PC-3 (cell line): ENCODE results near the gene ZNF286A.

Experiments used
- EZH2 ChIP-seq: fragments of 300-600 bp; sonication (generic); IDR thresholded peaks from one replicate; pipeline ENCODE4 v1.6.1; 2017; ENCODE audit warnings: antibody characterized with exemption, mild to moderate bottlenecking, low read length; ENCODE audit not compliant: unreplicated experiment
- TF ChIP-seq, protein P1 (sequence below): fragments of 300-600 bp; sonication (generic); conservative IDR thresholded peaks from 2 replicates; pipeline ENCODE4 v1.5.1; 2017; ENCODE audit warnings: antibody characterized with exemption, low read depth, mild to moderate bottlenecking, low read length

DNA sequence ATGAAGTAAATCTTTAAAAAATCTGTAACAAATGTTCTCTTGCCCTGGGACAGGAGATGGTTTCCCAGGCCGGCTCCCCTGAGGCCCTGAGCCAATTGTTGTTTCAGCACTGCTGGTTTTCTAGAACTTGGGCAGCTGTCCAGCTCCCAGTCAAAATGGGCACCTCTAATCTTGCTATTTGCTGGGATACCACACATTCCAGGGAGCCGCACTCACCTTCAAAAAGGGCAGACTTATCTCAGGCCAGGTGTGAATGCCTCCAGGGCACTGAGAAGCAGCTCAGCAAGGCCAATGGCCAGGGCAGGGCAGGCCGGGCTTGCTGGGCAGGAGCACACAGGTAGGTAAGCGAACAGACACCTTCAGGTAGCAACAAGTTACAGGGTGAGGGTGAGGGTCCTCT lies 39.9 kb upstream of the ZNF286A start:
- TF ChIP-seq, protein P1, sequence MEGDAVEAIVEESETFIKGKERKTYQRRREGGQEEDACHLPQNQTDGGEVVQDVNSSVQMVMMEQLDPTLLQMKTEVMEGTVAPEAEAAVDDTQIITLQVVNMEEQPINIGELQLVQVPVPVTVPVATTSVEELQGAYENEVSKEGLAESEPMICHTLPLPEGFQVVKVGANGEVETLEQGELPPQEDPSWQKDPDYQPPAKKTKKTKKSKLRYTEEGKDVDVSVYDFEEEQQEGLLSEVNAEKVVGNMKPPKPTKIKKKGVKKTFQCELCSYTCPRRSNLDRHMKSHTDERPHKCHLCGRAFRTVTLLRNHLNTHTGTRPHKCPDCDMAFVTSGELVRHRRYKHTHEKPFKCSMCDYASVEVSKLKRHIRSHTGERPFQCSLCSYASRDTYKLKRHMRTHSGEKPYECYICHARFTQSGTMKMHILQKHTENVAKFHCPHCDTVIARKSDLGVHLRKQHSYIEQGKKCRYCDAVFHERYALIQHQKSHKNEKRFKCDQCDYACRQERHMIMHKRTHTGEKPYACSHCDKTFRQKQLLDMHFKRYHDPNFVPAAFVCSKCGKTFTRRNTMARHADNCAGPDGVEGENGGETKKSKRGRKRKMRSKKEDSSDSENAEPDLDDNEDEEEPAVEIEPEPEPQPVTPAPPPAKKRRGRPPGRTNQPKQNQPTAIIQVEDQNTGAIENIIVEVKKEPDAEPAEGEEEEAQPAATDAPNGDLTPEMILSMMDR = no peak
- no peak for TF ChIP-seq EZH2
